ENCODE measurements around the gene TMEM94. TPM values are rescaled to one million over a fixed set of nuclear protein-coding genes. Genes with fewer than 3 reads are reported as not detected.

TMEM94 gene
- total and polyA plus RNA-seq, 2 of the 13 experiments (the other 11 are each of a cell fraction or from before 2014, with no cell fraction given) = 32.6 to 134 TPM

- TF ChIP-seq ZNF256 (CRISPR knock-in tag; conservative IDR thresholded peaks at IDR 0.05) = 0 out of 2 replicates have a peak, but pooled peaks have one; percentile 28
- no peak for TF ChIP-seq WIZ (CRISPR knock-in tag; IDR thresholded peaks at IDR 0.05)
- 0 out of 2 replicates have a peak, but pooled peaks have one; percentile 12 for TF ChIP-seq ZNF891 (CRISPR knock-in tag; IDR thresholded peaks at IDR 0.05)
- peak; percentile 24; the same call in 1 of the 2 replicates for TF ChIP-seq EEA1 (CRISPR knock-in tag; IDR thresholded peaks at IDR 0.05; ENCODE audit: borderline replicate concordance)
- TF ChIP-seq ZHX2 (IDR thresholded peaks at IDR 0.05; ENCODE audit: low read depth) = no peak
- no peak for TF ChIP-seq ZHX2 (CRISPR knock-in tag; IDR thresholded peaks at IDR 0.05; ENCODE audit: borderline replicate concordance)
These were observed 70.3 kb downstream of the TMEM94 start (continued) for GRCh38 chr17:75526555-75527270.

Measured in HepG2 (cell line).